ENCODE data around the gene ASPDH. TPM values are rescaled to one million over a fixed set of nuclear protein-coding genes. Genes with fewer than 3 reads are reported as not detected.

ASPDH gene
- total RNA-seq: not detected

GRCh38 chr19:50513746-50514345 is at the start of gene ASPDH:
Gene ASPDH (minus strand): TSS chr19:50513913. CDS start chr19:50513823, 90 bp downstream.

GRCh38 chr19:50511069-50511822 is 2.5 kb downstream of the ASPDH start, which contains the start of gene JOSD2:
Gene JOSD2 (minus strand): TSS chr19:50511191. CDS start chr19:50510431, 760 bp downstream.

GRCh38 chr19:50476224-50476906 is 37.3 kb downstream of the ASPDH start, which contains the start of the genes EMC10 and GARIN5A:
Gene EMC10 (plus strand): TSS chr19:50476507. CDS start chr19:50476545, 38 bp downstream.
Gene GARIN5A (minus strand): TSS chr19:50476848. CDS start chr19:50476388, 460 bp downstream.

Other genes with a start within 250 kb of the ASPDH start
- under 1 TPM; under 0.01 TPM for gene KCNC3, start 184.5 kb downstream of the ASPDH start, total RNA-seq
- 1 to 10 TPM in 1 of 2 donors, not detected in 1; 1.4 TPM for gene NAPSA, start 148.3 kb downstream of the ASPDH start, total RNA-seq
- gene NR1H2, start 137.5 kb downstream of the ASPDH start, total RNA-seq: 10 to 100 TPM; 67.1 to 88.9 TPM
- gene POLD1, start 129.6 kb downstream of the ASPDH start, total RNA-seq: 10 to 100 TPM; 30.3 to 73.3 TPM
- not detected for gene SPIB, start 95.0 kb downstream of the ASPDH start, total RNA-seq
- not detected for gene MYBPC2, start 81.0 kb downstream of the ASPDH start, total RNA-seq
- 10 to 100 TPM; 44.3 to 55.7 TPM for gene EMC10, start 37.4 kb downstream of the ASPDH start, total RNA-seq
- not detected for gene GARIN5A, start 37.1 kb downstream of the ASPDH start, total RNA-seq
- gene JOSD2, start 2.7 kb downstream of the ASPDH start, total RNA-seq: 10 to 100 TPM; 24.6 to 25.8 TPM
- under 1 TPM in 1 of 2 donors, not detected in 1; under 0.01 TPM for gene LRRC4B, start 54.5 kb upstream of the ASPDH start, total RNA-seq
- not detected for gene SYT3, start 126.0 kb upstream of the ASPDH start, total RNA-seq
- gene C19orf81, start 135.5 kb upstream of the ASPDH start, total RNA-seq: not detected
- gene SHANK1, start 205.9 kb upstream of the ASPDH start, total RNA-seq: under 1 TPM in 1 of 2 donors, not detected in 1; 0.67 TPM
- gene CLEC11A, start 209.5 kb upstream of the ASPDH start, total RNA-seq: 10 to 100 TPM in 1 of 2 donors, 1 to 10 TPM in 1; 5.5 to 25.0 TPM

Measured in melanocyte of skin (primary cell).